Neural crest cell (in vitro differentiated cells): ENCODE measurements around the gene KHK. TPM values are rescaled to one million over a fixed set of nuclear protein-coding genes. Genes with fewer than 3 reads are reported as not detected.
A peak's percentile ranks its signal among the peaks of the same experiment; 100 is the strongest.

Experiments used
- DNase-seq: peaks from one replicate; pipeline ENCODE4 v3.0.0; 2021; ENCODE audit warnings: low read depth, mixed read lengths, low spot score
- H3K27ac Mint-ChIP-seq: one replicate; pipeline ENCODE4 v1.8.0; 2021; ENCODE audit warnings: mild to moderate bottlenecking, mixed read lengths; ENCODE audit not compliant: unreplicated experiment
- H3K27me3 Mint-ChIP-seq: 2 replicates; pipeline ENCODE4 v1.8.0; 2021; ENCODE audit warnings: low read depth, mild to moderate bottlenecking, mixed read lengths
- H3K36me3 Mint-ChIP-seq: 2 replicates; pipeline ENCODE4 v1.8.0; 2021; ENCODE audit warnings: low read depth, mild to moderate bottlenecking, mixed read lengths
- H3K4me1 Mint-ChIP-seq: 2 replicates; pipeline ENCODE4 v1.8.0; 2021; ENCODE audit warnings: mixed read lengths
- H3K4me3 Mint-ChIP-seq: one replicate; pipeline ENCODE4 v1.8.0; 2021; ENCODE audit warnings: mild to moderate bottlenecking, mixed read lengths
- H3K9me3 Mint-ChIP-seq: 2 replicates; pipeline ENCODE4 v1.8.0; 2021; ENCODE audit warnings: mixed read lengths
- CTCF ChIP-seq: fragments of 200-600 bp; sonication (generic); conservative IDR thresholded peaks from 2 replicates; pipeline ENCODE4 v1.5.0; 2021; ENCODE audit warnings: antibody characterized with exemption, mild to moderate bottlenecking
- total RNA-seq: library from RNA; stranded (reverse); gene quantifications from 2 replicates; pipeline ENCODE4 v1.2.1, GENCODE V29; 2021

The KHK gene
- total RNA-seq, 1 donor from 2014 or later: 10.0 TPM

- Mint-ChIP-seq H3K27ac (peak overlapping the region; percentile 98), H3K9me3 (peaks cover 5% of the 10 kb centered on the region), H3K36me3 (peaks cover 15% of the 10 kb centered on the region), H3K27me3 (peaks cover 22% of the 10 kb centered on the region), H3K4me3 (peak overlapping the region; percentile 99), H3K4me1 (peaks cover 32% of the 10 kb centered on the region)
- peak; percentile 61 for TF ChIP-seq CTCF
- peak; percentile 92 for DNase-seq
Observed at GRCh38 chr2:27050281-27050995, 36.1 kb upstream of the KHK start.

GRCh38 chr2:27050996-27051901, 35.3 kb upstream of the KHK start, which contains the start of gene AGBL5:
Gene AGBL5, plus strand, starts transcription at chr2:27051668. Its CDS starts 1,291 bp downstream, at chr2:27052959.
- Mint-ChIP-seq H3K27ac (peak within 1 kb of the TSS; percentile 98), H3K27me3 (peaks cover 22% of the 10 kb centered on the region), H3K36me3 (peaks cover 15% of the 10 kb centered on the region), H3K4me1 (peaks cover 32% of the 10 kb centered on the region), H3K4me3 (peak within 1 kb of the TSS; percentile 99), H3K9me3 (peaks cover 5% of the 10 kb centered on the region)
- peak; percentile 93 for DNase-seq
- TF ChIP-seq CTCF: no peak

- peak overlapping the region; percentile 92 for H3K4me3 Mint-ChIP-seq
- peaks cover 22% of the 10 kb centered on the region for H3K27me3 Mint-ChIP-seq
- DNase-seq: peak; percentile 38
- no peak for TF ChIP-seq CTCF
- peaks cover 18% of the 10 kb centered on the region for H3K36me3 Mint-ChIP-seq
- H3K9me3 Mint-ChIP-seq: peaks cover 5% of the 10 kb centered on the region
- H3K4me1 Mint-ChIP-seq: peaks cover 32% of the 10 kb centered on the region
- no peak overlapping the region for H3K27ac Mint-ChIP-seq
Observed at GRCh38 chr2:27051902-27052645, 34.5 kb upstream of the KHK start.

- Mint-ChIP-seq H3K4me3 (peak overlapping the region; percentile 92), H3K9me3 (peaks cover 5% of the 10 kb centered on the region), H3K36me3 (peaks cover 18% of the 10 kb centered on the region), H3K27ac (no peak overlapping the region), H3K27me3 (peaks cover 18% of the 10 kb centered on the region), H3K4me1 (peaks cover 28% of the 10 kb centered on the region)
- no peak for DNase-seq
- no peak for TF ChIP-seq CTCF
Observed at GRCh38 chr2:27053321-27053720, 33.3 kb upstream of the KHK start.

- Mint-ChIP-seq H3K36me3 (peaks cover 18% of the 10 kb centered on the region), H3K27me3 (peaks cover 18% of the 10 kb centered on the region), H3K9me3 (peaks cover 5% of the 10 kb centered on the region), H3K4me1 (peaks cover 28% of the 10 kb centered on the region), H3K4me3 (peak overlapping the region; percentile 92), H3K27ac (no peak overlapping the region)
- no peak for TF ChIP-seq CTCF
- DNase-seq: no peak
Observed at GRCh38 chr2:27053776-27054175, 32.8 kb upstream of the KHK start.
